T-helper 1 cell (primary cell): ENCODE results near the gene TENT4A.
"Not testable (repeated sequence)": the region's sequence is repeated elsewhere in the genome, so short reads cannot be mapped to it uniquely, and the experiment has no call there.

Experiments
- DNase-seq, 5 donors: peaks; one replicate each; pipeline ENCODE4 v3.0.0-alpha.2; 2012 to 2020

The TENT4A gene

GRCh38 chr5:6774207-6774606 is 61.0 kb downstream of the TENT4A start:
- DNase-seq = not testable (repeated sequence)

GRCh38 chr5:6774721-6775204 is 61.5 kb downstream of the TENT4A start:
- DNase-seq = no peak

- DNase-seq = no peak
Measured at GRCh38 chr5:6775571-6775970, 62.3 kb downstream of the TENT4A start.

- peak in 2 of 5 donors; percentile 12 to 17 for DNase-seq
Measured at GRCh38 chr5:6780802-6781391, 67.7 kb downstream of the TENT4A start.

- no peak for DNase-seq
Measured at GRCh38 chr5:6781716-6782115, 68.5 kb downstream of the TENT4A start.

- no peak for DNase-seq
Measured at GRCh38 chr5:6783787-6784186, 70.6 kb downstream of the TENT4A start.

GRCh38 chr5:6784481-6784880 is 71.2 kb downstream of the TENT4A start:
- DNase-seq = no peak

GRCh38 chr5:6785161-6785860 is 72.1 kb downstream of the TENT4A start:
- no peak for DNase-seq

- DNase-seq = no peak
Measured at GRCh38 chr5:6785861-6786180, 72.6 kb downstream of the TENT4A start.

GRCh38 chr5:6786786-6787495 is 73.7 kb downstream of the TENT4A start:
- no peak for DNase-seq

GRCh38 chr5:6787941-6788340 is 74.7 kb downstream of the TENT4A start:
- no peak for DNase-seq

- no peak for DNase-seq
Measured at GRCh38 chr5:6788439-6788838, 75.2 kb downstream of the TENT4A start.

- no peak for DNase-seq
Measured at GRCh38 chr5:6788956-6789649, 75.9 kb downstream of the TENT4A start.

- no peak for DNase-seq
Measured at GRCh38 chr5:6790346-6790865, 77.2 kb downstream of the TENT4A start.

GRCh38 chr5:6791031-6791430 is 77.8 kb downstream of the TENT4A start:
- DNase-seq = no peak

GRCh38 chr5:6792376-6792775 is 79.1 kb downstream of the TENT4A start:
- DNase-seq = no peak

- no peak for DNase-seq
Measured at GRCh38 chr5:6792911-6793471, 79.8 kb downstream of the TENT4A start.

GRCh38 chr5:6801236-6801635 is 88.0 kb downstream of the TENT4A start:
- no peak for DNase-seq

GRCh38 chr5:6803981-6804550 is 90.8 kb downstream of the TENT4A start:
- no peak for DNase-seq

- DNase-seq = no peak
Measured at GRCh38 chr5:6804766-6805501, 91.7 kb downstream of the TENT4A start.

- DNase-seq = no peak
Measured at GRCh38 chr5:6805841-6806240, 92.6 kb downstream of the TENT4A start.
